Measurements from ENCODE around the gene TXNL4A.
"Not testable (repeated sequence)": the region's sequence is repeated elsewhere in the genome, so short reads cannot be mapped to it uniquely, and the experiment has no call there.

The TXNL4A gene

DNA sequence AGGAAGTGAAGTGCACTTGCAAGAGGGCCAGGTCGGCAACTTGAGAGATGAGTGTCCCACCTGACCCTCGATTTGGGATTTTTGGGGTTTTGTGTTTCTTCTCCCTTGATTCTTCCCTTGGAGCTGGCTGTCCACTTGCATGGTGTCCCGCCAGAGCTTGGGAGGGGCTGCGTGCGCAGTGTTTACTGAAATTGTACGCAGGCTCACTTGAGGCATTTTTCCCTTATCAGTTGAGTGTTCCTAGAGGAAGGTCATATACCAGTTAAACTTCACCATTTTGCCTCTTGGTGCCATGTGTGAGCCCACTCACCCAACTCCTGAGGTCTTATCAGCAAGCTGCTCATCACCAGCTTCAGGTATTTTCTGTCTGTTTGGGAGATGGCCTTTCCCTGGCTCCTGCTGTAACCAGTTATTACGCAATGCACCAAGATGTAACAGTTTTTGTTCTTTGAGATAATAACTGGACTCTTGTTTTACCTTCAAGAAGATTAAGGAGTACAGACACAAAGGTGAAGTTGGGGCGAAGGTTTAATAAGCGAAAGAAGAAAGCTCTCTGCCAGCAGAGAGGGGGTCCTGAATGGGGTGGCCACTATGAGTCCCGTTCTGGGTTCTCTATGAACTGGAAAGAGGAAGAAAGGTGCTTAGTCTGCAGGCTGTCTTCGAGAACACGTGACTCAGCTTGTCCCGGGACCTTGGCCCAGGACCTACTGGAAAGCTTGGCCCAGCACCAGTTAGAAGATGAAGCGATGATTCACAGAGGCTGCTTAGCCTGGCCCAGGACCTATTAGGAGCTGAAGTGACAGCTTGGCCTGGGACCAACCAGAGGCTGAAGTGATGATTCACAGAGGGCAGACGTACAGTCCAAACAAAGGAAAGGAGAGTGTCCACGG is 21.5 kb upstream of the TXNL4A start:
- DNase-seq (ENCODE audit: low read depth), result peak; percentile 71
- H3K4me3 ChIP-seq (ENCODE audit: low read length), result no peak overlapping the region
- no peak for TF ChIP-seq CTCF (IDR thresholded peaks at IDR 0.05; ENCODE audit: insufficient read depth, low read depth, low read length, missing control alignments)

GRCh38 chr18:80006724-80007123 is 18.4 kb upstream of the TXNL4A start:
- TF ChIP-seq CTCF (IDR thresholded peaks at IDR 0.05; ENCODE audit: insufficient read depth, low read depth, low read length, missing control alignments), result no peak
- no peak overlapping the region for H3K4me3 ChIP-seq (ENCODE audit: low read length)
- no peak for DNase-seq (ENCODE audit: low read depth)

DNA sequence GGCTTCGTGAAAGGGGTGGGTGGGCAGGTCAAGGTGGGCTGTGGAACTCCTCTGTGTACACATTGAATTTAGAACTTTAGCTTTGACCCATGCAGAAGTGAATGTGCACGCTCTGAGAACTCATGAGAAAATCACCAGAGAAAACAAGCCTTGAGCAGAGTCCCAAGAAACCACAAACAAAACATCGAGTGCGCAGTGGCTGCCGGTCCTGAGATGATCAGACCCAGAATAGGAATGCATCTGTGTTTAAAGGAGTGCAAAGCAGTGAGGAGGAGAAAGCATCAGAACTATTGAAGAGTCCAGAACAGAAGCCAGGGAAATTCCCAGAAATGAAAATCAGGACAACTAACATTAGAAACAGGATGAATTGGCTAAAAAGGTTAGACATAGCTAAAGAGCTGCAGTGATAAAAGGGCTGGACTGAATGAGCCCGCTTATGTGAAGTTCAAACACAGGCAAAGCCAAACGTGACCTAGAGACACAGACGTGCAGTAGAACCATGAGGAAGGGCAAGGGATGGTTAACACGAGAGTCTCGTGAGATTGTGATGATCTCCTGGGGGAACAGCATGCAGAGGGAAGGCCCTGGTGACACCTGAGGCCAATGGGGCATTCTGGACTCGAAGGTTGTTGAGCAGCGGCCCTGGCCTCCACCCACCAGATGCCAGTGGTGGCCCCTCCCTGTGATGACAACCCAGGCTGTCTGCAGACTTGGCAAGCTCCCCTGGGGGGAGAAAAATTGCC is 16.4 kb upstream of the TXNL4A start:
- DNase-seq (ENCODE audit: low read depth), result no peak
- no peak for TF ChIP-seq CTCF (IDR thresholded peaks at IDR 0.05; ENCODE audit: insufficient read depth, low read depth, low read length, missing control alignments)
- no peak overlapping the region for H3K4me3 ChIP-seq (ENCODE audit: low read length)

GRCh38 chr18:80002468-80002867 is 14.1 kb upstream of the TXNL4A start:
- no peak overlapping the region for H3K4me3 ChIP-seq (ENCODE audit: low read length)
- TF ChIP-seq CTCF (IDR thresholded peaks at IDR 0.05; ENCODE audit: insufficient read depth, low read depth, low read length, missing control alignments), result no peak
- no peak for DNase-seq (ENCODE audit: low read depth)

- H3K4me3 ChIP-seq (ENCODE audit: low read length), result no peak overlapping the region
- no peak for TF ChIP-seq CTCF (IDR thresholded peaks at IDR 0.05; ENCODE audit: insufficient read depth, low read depth, low read length, missing control alignments)
- no peak for DNase-seq (ENCODE audit: low read depth)
Measured at GRCh38 chr18:80000877-80001276, 12.5 kb upstream of the TXNL4A start.

- DNase-seq (ENCODE audit: low read depth); H3K4me3 ChIP-seq (ENCODE audit: low read length): not testable (repeated sequence)
Measured at GRCh38 chr18:79999701-80000100, 11.3 kb upstream of the TXNL4A start.

DNA sequence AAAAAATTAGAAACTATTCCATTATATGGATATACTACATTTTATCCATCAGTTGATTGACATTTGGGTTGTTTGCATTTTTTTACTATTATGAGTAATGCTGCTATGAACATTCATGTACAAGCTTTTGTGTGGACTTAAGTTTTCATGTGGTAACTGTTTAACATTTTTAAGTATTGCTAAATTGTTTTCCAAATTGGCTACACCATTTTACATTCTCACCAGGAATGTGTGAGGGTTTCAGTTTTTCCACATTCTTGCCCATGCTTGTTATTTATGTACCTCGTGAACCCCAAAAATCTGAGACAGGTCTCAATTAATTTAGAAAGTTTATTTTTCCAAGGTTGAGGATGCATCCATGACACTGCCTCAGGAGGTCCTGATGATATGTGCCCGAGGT is 3.1 kb upstream of the TXNL4A start:
- DNase-seq (ENCODE audit: low read depth), result peak; percentile 42
- no peak for TF ChIP-seq CTCF (IDR thresholded peaks at IDR 0.05; ENCODE audit: insufficient read depth, low read depth, low read length, missing control alignments)
- H3K4me3 ChIP-seq (ENCODE audit: low read length), result no peak overlapping the region

All from epithelial cell of esophagus (primary cell).